ENCODE results near the gene DUSP7.

DNA sequence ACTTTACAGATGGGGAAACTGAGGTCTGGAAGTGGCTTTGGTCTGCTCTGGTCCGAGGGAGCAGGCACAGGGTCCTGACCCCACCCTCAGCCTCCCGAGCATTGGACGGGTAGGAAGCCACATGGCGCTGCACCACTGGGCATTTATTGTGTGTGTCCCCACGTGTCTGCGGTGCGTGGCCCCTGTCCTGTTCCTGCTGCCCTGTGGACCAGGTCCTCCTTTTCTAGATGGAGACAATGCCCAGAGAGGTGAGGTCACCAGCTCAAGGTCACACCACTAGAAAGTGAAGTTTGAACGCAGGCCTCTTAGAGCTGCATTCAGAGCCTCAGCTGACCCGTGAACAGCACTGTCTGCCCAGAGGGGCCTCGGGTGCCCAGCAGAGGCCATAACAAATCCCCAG, 26.8 kb downstream of the DUSP7 start:
- TF ChIP-seq EZH2 (IDR thresholded peaks at IDR 0.05; ENCODE audit: borderline replicate concordance, low read length) (no peak), CTCF (conservative IDR thresholded peaks at IDR 0.05 in 1 of 2, IDR thresholded peaks at IDR 0.05 in 1 of 2; ENCODE audit: extremely low read depth in 1 of 2, insufficient read depth in 1 of 2, low read depth in 1 of 2, low read length in 2 of 2) (no peak)
